Measurements from ENCODE around the gene CAMSAP1.
A peak's percentile ranks its signal among the peaks of the same experiment; 100 is the strongest.
"Not testable (repeated sequence)": the region's sequence is repeated elsewhere in the genome, so short reads cannot be mapped to it uniquely, and the experiment has no call there.

Gene CAMSAP1

DNA sequence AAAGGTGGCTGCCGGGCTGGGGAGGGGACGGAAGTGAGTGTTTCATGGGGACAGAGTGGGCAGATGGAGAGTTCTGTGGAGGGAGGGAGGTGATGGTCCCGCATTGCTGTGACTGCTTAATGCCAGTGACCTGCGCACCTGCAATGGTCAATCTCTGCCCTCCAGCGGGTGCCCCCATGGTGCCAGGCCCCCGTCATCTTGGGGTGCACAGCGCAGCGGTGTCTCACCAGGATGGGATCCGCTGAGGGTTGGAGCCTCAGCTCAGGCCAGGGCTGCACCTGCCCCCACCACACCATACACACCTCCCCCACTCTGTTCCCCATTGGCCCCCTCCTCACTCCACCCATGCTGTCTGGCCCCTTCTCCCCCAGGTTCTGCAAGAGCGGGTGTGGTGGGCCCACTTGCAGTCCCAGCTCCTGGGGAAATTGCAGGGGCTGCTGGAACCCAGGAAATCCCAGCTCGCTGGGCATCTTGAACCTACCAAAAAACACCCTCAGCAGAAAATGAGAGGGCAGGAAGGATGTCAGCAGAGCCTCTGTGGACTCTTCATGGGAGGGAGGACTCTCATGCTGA, 12.1 kb upstream of the CAMSAP1 start:
- no peak for DNase-seq

DNA sequence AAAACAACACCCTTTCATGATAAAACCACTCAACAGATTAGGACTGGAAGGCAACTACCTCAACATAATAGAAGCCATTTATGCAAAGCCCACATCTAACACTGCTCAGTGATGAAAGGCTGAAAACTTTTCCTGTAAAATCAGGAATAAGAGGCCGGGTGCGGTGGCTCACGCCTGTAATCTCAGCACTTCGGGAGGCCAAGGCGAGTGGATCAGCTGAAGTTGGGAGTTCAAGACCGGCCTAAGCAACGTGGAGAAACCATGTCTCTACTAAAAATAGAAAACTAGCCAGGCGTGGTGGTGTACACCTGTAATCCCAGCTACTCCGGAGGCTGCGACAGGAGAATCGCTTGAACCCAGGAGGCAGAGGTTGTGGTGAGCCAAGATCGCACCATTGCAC, 8.9 kb upstream of the CAMSAP1 start:
- not testable (repeated sequence) for DNase-seq

DNA sequence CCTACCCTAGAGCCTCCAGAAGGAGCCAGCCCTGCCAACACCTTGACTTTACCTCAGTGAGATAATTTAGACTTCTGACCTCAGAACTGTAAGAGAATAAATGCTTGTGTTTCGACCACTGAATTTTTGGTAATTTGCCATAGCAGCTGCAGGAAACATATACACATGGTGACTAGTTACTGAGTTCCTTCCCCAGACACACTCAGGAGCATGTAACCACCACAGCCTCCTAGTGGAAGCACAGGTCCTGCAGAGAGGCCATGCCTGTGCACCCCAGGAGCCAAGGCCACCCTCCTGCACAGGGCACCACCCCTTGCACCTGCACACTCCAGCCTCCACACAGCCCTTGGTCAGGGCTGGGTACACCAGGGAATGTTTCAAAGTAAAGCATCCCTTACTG, 7.6 kb upstream of the CAMSAP1 start:
- DNase-seq: no peak

DNA sequence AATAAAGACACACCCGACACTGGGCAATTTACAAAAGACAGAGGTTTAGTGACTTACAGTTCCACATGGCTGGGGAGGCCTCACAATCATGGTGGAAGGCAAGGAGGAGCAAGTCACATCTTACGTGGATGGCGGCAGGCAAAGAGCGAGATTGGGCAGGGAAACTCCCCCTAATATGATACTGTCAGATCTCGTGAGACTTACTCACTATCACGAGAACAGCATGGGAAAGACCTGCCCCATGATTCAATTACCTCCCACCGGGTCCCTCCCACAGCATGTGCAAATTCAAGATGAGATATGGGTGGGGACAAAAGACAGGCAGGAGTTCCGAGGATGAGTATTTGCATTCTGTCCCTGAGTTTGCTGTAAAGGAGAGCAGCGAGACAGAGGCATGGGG, 3.9 kb upstream of the CAMSAP1 start:
- DNase-seq: not testable (repeated sequence)

DNA sequence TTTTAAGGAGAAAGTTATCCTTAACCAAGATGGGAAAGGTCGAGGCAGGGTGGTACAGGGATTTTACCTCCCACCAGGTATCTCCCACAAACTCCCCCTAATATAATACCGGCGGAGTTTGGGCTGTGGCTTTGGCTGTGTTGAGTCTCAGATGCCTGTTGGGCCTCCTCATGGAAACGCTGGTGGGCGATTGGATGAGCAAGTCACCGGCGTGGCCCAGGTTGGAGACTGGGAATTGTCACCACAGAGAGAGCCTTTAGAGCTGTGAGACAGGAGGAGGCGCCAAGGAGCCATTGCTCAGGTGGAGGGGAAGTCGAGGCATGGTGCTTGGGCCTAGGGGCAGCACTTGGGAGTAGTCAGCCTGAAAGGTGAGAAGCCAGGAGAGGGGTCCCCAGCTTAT, 3.4 kb upstream of the CAMSAP1 start:
- no peak for DNase-seq

DNA sequence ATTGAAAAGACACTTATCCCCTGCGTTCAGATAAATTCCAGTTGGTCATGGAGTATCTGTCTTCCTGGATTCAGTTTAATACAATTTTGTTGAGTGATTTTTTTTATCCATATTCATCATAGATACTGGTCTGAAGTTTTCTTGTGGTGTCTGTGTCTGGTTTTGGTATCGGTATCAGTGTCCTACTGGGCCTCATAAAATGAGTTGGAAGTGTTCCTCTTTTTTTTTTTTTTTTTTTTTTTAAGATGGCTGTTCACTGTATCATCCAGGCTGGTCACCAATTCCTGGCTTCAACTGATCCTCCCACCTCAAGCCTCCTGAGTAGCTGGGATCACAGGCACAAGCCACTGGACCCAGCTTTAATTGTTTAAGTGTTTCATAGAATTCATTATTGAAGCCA, 2.9 kb upstream of the CAMSAP1 start:
- no peak for DNase-seq

DNA sequence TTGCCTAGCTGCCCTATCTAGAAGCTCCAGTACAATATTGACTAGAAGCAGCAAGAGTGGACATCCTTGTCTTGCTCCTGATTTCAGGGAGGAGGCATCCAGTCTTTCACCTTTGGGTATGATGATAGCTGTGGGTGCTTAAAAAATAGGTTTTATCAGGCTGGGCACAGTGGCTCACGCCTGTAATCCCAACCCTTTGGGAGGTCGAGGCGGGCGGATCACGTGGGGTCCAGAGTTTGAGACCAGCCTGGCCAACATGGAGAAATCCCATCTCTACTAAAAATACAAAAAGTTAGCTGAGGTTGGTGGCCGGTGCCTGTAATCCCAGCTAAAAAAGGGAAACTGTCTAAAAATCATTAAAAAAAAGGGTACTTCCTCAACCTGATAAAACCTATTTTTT, 2.0 kb upstream of the CAMSAP1 start:
- no peak for DNase-seq

DNA sequence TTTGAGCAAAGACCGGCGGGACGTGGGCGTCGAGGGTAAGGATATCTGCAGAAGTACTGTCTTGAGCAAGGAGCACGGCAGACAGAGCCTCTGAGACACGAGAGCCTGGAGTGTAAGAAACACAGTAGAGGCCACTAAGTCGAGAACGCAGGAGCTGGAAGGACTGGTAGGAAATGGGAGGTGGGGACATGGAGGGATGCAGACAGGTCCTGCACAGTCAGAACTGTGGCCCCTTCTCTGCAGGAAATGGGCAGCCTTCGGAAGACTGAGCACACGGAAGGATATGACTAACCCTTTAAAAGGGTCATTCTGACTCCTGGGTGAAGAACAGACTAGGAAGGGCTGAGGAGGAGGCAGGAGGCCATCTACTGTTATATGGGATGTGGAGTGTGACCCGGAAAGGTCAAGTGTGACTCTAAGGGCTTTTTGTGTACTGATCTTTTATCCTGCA, 1.4 kb upstream of the CAMSAP1 start:
- no peak for DNase-seq

DNA sequence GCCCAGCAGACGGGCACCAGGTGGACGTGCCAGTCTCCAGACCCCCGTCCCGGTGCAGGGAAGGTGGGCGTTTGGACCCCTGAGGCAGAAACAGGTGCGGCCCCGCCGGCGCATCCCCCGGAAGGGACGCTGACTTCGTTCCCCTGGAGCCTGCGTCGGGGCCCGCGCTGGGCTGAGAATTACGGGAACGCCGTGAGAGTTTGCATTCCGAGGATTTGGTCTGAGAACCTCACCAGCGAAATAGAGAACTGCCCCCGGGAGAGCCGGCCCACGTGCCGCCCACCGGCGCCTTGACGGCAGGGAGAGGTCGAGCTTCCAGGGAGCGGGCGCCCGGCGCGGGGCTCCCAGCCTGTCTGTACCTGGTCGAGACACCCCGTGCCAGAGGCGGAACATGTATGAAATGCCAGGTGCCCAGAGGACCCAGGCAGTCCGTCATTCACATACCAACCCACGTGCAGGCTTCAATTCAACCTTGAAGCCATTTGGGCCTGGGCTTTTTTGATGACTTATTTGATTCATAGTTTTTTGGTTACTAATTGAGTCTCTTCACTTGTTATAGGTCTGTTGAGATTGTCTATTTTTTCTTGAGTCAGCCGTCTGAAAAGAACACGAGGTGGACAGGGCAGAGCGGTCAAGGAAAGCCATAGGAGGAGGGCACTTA, 877 bp upstream of the CAMSAP1 start:
- no peak for DNase-seq

DNA sequence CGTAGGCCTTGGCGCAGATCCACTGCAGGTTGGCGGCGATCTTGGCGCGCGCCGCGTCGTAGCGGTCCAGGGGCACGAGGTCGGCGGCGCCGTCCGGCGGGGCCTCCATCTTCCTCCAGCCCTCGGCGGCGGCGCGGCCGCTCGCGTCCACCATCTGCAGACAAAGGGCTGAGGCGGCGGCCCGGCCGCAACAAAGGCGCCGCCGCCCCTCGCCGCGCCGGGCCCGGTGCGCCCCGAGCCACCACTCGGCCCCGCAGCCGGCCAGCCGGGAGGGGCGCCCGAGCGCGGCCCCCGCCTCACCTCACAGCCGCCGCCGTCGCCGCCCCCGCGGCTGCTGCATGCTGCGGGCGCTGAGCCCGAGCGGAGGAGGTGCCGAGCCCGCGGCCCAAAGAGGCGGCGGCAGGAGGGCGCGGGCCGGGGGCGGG, 328 bp downstream of the CAMSAP1 start:
- no peak for DNase-seq

DNA sequence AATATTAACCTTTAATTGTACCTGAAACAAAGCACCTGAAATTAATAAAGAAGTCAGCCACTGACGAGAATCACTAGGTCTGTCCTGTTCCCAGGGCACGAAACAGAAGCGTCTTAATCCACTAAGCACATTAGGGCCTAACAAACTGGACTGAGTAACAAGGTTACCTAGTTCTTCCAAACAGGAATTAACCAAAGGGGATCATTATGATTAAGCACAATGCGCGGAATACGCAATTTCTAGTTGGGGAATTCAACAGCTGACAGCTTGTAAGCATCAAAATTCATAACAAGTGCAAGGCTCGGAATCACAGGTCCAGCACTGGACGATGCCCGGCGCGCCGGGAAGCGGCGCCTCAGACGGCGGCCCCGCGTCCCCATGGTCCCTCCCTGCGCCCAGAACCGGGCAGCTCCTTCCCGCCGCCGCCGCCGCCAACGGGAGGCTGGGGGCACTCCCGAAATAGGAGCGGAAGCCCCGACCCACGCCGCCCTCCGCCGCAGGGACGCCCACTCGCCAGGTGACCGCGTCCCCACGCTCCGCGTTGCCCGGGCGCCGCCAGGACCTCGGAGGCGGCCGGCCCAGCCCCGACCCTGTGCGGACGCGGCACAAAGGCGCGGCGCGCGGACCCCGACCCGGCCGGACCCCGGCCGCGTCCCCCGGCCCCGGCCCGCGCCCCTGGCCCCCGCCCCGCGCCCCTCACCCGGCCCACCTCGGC, 898 bp downstream of the CAMSAP1 start:
- DNase-seq: peak in 1 of 2 experiments; percentile 41

DNA sequence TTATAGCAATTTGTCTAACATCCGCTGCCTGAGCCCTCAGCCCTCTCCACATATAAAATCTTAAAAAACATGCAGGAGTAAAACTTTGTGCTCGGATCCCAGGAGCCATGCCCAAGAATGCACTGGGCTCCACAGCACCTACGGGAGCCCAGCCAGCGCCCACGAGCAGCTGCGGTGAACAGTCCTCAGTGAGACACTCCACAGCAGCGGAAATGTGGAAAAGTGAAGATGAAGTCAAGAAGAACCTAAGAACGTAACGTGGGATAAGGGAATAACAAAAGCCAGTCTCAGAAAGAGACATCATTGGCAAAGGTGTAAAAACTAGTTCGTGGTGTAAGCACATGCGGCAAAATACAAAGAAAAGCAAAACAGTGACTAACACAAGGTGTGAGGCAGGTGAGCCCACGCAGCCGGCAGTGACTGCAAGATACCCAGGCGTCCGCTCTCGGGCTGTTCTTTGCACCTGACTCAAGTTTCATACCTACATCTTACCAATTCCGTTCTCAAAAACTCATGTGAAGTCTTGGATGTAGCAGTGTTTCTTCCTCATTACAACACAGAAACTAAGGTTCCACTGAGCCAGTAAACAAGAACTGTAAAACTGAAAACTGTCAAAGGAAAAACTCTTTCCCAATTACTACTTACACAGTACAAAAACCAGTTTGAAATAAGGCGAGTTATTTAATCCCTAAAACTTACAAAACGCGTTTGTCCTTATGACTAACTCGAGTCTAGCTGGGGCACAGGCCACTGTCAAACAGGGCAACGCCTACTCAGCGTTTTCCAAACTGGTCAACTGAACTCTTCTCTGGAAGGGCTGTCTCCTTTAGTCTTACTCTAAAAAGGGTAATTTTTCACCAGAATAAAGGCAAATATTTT, 1.7 kb downstream of the CAMSAP1 start:
- DNase-seq: no peak

DNA sequence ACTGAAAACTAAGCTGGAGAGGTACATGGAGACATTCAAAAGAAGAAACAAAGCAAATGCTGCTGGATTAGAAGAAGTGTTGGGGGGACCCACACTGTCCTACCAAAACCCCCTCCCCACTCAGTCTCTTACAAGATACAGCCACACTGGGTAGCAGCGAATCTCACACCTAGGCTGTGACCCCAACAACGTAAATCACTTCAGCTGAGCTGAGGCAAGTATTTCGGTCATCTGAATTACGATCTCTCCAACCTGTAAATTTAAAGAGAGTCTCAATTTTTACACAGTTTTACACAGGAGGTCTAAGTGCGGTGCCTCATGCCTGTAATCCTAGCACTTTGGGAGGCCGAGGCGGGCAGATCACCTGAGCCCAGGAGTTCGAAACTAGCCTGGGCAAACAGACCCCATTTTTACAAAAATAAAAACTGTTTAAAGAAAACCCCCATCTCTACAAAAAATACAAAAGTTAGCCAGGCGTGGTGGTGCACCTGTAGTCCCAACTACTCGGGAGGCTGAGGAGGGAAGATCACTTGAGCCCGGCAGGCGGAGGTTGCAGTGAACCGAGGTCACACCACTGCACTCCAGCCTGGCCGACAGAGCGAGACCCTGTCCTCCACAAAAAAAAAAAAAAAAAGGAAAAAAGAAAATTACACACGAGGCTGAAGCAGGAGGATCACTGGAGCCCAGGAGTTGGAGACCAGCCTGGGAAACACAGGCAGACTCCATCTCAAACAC, 3.4 kb downstream of the CAMSAP1 start:
- DNase-seq: no peak

DNA sequence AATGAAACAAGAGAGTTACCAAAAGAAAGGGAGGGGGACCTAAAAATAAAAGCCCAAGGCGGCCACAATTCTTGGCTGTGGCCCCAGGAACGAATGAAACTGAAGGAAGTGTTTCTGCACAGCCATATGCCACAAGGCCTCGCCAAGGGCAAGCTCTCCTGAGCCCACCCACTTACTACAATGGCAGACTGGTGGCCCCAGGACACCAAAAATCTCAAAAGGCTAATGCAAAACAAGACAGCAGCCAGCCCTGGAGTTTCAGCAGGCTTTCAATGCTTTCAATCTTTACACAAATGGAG, 4.0 kb downstream of the CAMSAP1 start:
- no peak for DNase-seq

DNA sequence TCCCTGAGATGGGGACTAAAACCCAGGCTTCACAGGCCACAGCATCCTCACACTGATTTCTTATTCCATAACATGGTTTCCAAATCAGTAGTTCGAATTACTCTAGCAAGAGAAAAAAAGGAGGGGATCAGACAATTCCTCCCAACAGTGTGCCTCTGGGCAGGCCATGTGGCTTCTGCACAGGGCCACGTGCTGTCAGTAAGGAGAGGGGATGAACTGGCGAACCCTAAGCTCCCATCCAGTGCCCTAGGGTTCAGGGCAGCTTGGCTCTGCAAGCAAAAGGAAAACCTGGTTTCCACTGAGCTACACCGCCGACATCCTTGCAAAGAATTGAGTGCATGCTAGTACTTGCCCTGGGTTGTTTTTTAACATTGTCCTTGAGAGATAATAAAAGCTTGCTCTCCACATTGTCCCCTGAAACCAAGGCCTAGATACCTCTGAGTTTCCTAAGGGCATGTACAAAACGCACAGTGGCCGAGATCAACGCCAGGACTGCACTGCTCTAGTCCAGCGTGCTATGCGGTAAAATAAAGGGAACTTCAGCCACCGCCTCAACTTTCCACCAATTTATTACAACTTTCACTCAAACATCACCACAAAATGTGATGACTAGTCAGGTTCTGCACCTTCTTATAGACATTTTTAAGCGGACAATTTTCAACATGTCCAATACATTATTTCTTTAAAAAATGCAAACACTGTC, 4.5 kb downstream of the CAMSAP1 start:
- DNase-seq: no peak

DNA sequence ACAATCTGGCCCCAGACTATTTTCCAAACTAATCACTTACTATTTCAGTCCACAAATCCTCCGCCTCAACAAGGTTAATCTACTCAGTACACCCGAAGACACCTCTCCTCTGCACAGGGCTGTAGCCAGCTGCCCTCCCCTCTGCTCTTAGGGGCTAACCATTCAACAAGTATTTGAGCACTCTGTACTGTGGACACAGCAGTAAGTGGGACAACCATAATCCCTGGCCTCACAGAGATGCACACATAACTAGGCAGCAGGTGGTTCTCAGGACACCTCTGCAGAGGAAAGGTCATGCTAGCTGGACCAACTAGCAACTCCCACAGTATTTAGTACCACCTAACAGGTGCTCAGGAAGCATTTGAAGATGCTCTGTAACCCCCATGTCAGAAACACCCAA, 5.5 kb downstream of the CAMSAP1 start:
- DNase-seq: no peak

DNA sequence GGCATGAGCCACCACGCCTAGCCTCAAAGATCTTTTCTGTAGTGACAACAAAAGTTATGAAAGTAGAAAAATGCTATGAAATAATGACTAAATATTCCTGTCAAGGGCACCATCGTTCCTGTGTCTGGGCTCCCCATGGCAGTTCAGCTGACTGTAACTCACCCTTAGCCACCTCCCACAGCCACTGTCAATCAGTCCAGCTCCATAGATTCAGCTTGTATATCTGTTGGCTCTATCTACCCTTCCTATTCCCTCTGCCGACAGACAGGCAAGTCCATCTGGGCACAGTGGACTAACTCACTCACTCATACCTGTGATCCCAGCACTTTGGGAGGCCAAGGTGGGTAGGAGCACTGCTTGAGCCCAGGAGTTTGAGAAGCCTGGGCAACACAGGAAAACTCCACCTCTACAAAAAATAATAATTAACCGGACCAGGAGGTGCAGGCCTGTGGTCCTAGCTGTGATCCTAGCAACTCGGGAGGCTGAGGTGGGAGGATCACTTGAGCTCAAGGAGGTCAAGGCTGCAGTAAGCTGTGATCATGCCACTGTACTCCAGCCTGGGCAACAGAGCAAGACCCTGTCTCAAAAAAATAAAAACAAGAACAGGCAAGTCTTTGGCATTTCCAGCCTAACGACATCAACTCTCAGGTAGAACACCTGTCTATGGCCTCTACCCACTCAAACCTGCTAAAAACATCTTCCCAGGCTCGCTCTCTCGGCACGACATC, 6.2 kb downstream of the CAMSAP1 start:
- no peak for DNase-seq

DNA sequence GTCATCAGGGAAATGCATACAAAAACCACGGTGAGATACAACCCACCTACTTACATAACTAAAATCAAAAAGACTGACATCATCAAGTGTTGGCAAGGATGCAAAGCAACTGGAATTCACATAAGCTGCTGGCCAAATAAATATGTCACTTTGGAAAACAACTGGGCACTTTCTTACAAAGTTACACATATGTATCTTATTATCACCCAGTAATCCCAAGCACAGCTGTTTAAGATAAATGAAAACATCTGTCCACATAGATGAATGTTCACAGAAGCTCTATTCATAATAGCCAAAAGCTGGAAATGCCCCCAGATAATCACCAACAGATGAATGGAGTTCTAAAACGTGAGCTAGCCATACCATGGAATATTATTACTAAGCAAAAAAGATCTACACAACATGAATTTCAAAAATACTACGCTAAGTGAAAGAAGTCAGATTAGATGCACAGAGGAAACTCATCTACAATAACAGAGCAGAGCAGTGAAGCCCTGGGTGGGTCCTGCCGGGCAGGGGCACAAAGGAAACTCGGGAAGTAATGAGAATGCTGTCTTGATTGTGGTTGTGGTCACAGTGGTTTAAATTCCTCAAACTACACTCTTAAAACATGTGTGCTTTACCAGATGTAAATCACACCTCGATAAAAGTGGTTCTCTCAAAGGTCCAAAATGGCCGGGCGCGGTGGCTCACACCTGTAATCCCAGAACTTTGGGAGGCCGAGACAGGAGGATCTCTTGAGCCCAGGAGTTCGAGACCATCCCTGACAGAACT, 8.5 kb downstream of the CAMSAP1 start:
- DNase-seq: no peak

DNA sequence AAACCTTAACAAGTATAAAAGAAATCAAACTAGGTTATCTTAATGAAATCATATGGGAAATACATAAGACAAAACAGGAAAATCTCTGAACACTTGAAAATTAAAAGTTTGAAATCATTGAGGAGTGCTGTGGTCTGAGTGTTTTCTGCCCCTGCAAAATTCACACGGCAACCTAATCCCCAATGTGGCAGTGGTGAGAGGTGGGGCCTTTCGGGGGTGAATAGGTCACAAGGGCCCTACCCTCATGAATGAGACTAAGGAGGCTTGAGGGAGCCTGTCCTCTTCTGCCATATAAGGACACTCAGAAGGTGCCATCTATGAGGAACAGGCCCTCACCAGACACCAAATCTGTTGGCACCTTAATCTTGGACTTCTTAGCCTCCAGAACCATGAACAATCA, 10.7 kb downstream of the CAMSAP1 start:
- DNase-seq: no peak

DNA sequence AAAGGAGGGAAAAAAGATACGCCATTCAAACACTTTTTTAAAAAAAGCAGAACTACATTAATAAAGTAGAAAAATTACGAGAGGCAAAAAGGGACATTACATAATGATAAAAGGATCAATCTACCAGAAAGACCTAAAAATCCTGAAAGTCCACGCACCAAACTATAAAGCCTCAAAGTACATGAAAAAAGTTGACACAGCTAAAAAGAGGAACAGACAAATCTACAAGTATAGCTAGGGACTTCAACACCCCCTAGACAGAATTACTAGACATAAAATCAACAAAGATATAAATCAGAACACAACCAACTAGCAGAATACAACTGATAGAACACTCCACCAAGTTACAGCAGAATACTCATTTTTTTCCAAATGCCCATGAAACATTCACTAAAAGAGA, 11.1 kb downstream of the CAMSAP1 start:
- DNase-seq: no peak

All from SW 1271 (cell line).